Esophagus squamous epithelium (tissue), 5 donors: ENCODE measurements around the gene DENND5B. TPM values are rescaled to one million over a fixed set of nuclear protein-coding genes. Genes with fewer than 3 reads are reported as not detected.
"Not testable (repeated sequence)": the region's sequence is repeated elsewhere in the genome, so short reads cannot be mapped to it uniquely, and the experiment has no call there.

Experiments
- DNase-seq: peaks from one replicate; lab custom pipeline; 2025; lab: John Stamatoyannopoulos, UW
- H3K27ac ChIP-seq, 4 donors: fragments of 200-600 bp; sonication (generic); one replicate each; pipeline ENCODE4 v1.5.1; 2016 to 2019; ENCODE audit warnings: mild to moderate bottlenecking in 1 of 4
- H3K27me3 ChIP-seq, 4 donors: fragments of 200-600 bp; sonication (generic); 1 replicate in 3 of 4; 2 replicates in 1 of 4; pipeline versions ENCODE4 v1.5.1 to v1.6.0; 2017 to 2021; ENCODE audit warnings: antibody characterized with exemption in 1 of 4
- H3K36me3 ChIP-seq, 3 donors: fragments of 200-600 bp; sonication (generic); one replicate each; pipeline ENCODE4 v1.5.1; 2016 to 2019
- H3K4me1 ChIP-seq, 3 donors: fragments of 200-600 bp; sonication (generic); one replicate each; pipeline ENCODE4 v1.5.1; 2017 to 2019
- H3K4me3 ChIP-seq, 4 donors: fragments of 200-600 bp; sonication (generic); 1 replicate in 3 of 4; 2 replicates in 1 of 4; pipeline ENCODE4 v1.5.1; 2016 to 2019; ENCODE audit warnings: mild to moderate bottlenecking in 2 of 4, moderate library complexity in 1 of 4
- H3K9me3 ChIP-seq, 3 donors: fragments of 200-600 bp; sonication (generic); one replicate each; pipeline ENCODE4 v1.5.1; 2016 to 2019
- POLR2A ChIP-seq, 4 donors: fragments of 450-650 bp; IDR thresholded peaks; one replicate each; pipeline ENCODE4 v1.6.1; 2017; ENCODE audit warnings: antibody characterized with exemption in 4 of 4, mild to moderate bottlenecking in 4 of 4, moderate library complexity in 3 of 4
- WGBS, 2 donors: methylation state at CpG; one replicate each; pipeline ENCODE4 v1.1.5; 2018; 5-methylcytosine and 5-hydroxymethylcytosine counted together
- intact Hi-C: fragments of 100-400 bp; cut with DNase I; formaldehyde crosslinking; loops from one replicate; pipeline ENCODE4 v1.15.0; 2022
- total RNA-seq, 4 donors: library from RNA; depleted of rRNA; stranded (reverse); fragments of >200 nt; gene quantifications; one replicate each; pipeline ENCODE4 v1.1.0, GENCODE V29; 2016
- TF ChIP-seq, protein P1 (sequence below), 6 experiments: fragments of 450-650 bp in 4 of 6; fragments of 200-600 bp in 2 of 6; sonication (generic) in 2 of 6; IDR thresholded peaks; one replicate each; pipeline ENCODE4 v1.5.1; 2016 to 2019; ENCODE audit warnings: antibody characterized with exemption in 6 of 6, mild to moderate bottlenecking in 4 of 6, moderate library complexity in 4 of 6
- donor health status: DM: yes; HTN: yes; CAD: no.

The DENND5B gene
- total RNA-seq, 4 donors from 2014 or later = 0.38 to 5.3 (median 1.5) TPM

DNA sequence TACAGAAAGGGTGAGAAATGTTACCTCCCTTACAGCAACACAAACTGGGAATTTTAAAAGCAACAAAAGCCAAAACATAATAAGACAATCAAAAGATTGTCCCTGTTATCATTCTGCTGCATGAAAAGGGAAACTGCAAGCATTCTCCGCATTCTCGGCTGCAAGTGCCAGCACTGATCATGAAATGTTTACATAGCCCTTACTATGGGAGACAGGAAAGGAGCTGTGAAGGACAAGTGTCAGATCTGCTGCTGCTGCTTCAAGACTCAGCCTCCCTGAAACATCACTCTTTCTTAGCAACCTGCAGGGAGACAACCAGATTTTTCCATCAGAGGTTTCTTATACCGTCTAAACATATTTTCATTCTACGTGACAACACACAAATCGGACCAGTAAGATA is 20.1 kb downstream of the DENND5B start:
- intact Hi-C loops = no loop called here
- DNase-seq = no peak

GRCh38 chr12:31569517-31569916 is 21.4 kb downstream of the DENND5B start:
- DNase-seq, H3K36me3 ChIP-seq, H3K27ac ChIP-seq, H3K4me1 ChIP-seq, H3K9me3 ChIP-seq, H3K4me3 ChIP-seq, intact Hi-C loops, H3K27me3 ChIP-seq: not testable (repeated sequence)
- WGBS, 2 donors = 87% methylated on average over 2 of the region's 2 CpGs; no CpG with 5 or more reads in 1 of the 2 donors

More for the DNA sequence above, 20.1 kb downstream of the DENND5B start:
- 66 to 78% methylated on average over 5 of the region's 5 CpGs for WGBS, 2 donors
- TF ChIP-seq, protein P1, sequence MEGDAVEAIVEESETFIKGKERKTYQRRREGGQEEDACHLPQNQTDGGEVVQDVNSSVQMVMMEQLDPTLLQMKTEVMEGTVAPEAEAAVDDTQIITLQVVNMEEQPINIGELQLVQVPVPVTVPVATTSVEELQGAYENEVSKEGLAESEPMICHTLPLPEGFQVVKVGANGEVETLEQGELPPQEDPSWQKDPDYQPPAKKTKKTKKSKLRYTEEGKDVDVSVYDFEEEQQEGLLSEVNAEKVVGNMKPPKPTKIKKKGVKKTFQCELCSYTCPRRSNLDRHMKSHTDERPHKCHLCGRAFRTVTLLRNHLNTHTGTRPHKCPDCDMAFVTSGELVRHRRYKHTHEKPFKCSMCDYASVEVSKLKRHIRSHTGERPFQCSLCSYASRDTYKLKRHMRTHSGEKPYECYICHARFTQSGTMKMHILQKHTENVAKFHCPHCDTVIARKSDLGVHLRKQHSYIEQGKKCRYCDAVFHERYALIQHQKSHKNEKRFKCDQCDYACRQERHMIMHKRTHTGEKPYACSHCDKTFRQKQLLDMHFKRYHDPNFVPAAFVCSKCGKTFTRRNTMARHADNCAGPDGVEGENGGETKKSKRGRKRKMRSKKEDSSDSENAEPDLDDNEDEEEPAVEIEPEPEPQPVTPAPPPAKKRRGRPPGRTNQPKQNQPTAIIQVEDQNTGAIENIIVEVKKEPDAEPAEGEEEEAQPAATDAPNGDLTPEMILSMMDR (IDR thresholded peaks at IDR 0.05) = no peak
- no peak for TF ChIP-seq POLR2A (IDR thresholded peaks at IDR 0.05)
- Histone ChIP-seq H3K9me3 (no peaks in the 10 kb centered on the region), H3K36me3 (no peaks in the 10 kb centered on the region), H3K27me3 (no peaks in the 10 kb centered on the region), H3K27ac (no peak overlapping the region), H3K4me3 (no peak overlapping the region), H3K4me1 (peaks cover 0 to 9% (median 0%) of the 10 kb centered on the region in 3 donors)

DNA sequence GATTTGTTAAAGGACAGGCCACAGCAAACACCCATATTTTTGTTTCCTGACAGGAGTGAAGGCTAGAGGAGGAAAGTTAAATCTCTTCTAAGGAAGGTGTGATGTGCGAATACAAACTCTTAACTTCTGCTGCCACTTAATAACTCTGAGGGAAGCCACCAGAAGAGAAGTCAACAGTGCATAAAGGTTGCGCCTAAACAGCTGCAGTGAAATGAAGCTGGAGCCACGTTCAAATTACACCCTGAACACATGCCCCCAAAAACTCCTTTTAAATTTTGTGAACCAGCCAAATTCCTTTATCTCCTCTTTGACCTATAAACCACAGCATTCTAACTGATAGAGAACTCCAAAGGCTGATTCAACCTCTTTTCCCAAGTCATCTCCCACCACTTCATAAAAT is 22.4 kb downstream of the DENND5B start:
- intact Hi-C loops = no loop called here

DNA sequence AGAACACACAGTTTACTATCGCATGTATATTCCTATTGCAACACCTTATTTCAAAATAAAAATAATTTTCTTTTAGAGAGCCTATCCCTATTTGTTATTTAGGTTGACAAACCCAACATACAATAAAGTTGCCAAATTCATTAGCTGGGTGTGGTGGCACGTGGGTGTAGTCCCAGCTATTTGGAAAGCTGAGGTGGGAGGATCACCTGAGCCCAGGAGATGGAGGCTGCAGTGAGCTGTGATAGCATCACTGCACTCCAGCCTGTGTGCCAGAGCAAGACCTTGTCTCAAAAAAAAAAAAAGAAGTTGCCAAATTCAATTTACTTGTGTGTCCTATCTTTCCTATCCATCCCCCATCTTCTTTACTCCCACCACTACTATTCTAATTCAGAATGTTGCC is 23.9 kb downstream of the DENND5B start:
- WGBS, 2 donors = 59 to 77% methylated on average over 2 of the region's 2 CpGs
- DNase-seq = no peak
- Histone ChIP-seq H3K36me3 (no peaks in the 10 kb centered on the region), H3K27me3 (no peaks in the 10 kb centered on the region), H3K4me1 (no peaks in the 10 kb centered on the region), H3K4me3 (no peak overlapping the region), H3K9me3 (no peaks in the 10 kb centered on the region), H3K27ac (no peak overlapping the region)
- TF ChIP-seq, protein P1 (IDR thresholded peaks at IDR 0.05) = no peak
- TF ChIP-seq POLR2A (IDR thresholded peaks at IDR 0.05) = no peak
- intact Hi-C loops = no loop called here

More for the DNA sequence above, 22.4 kb downstream of the DENND5B start:
- H3K36me3 ChIP-seq = no peaks in the 10 kb centered on the region
- no peaks in the 10 kb centered on the region for H3K4me1 ChIP-seq
- DNase-seq = no peak
- H3K27ac ChIP-seq = no peak overlapping the region
- no peaks in the 10 kb centered on the region for H3K27me3 ChIP-seq
- 77 to 81% methylated on average over 3 of the region's 3 CpGs for WGBS, 2 donors
- H3K9me3 ChIP-seq = no peaks in the 10 kb centered on the region
- H3K4me3 ChIP-seq = no peak overlapping the region
- TF ChIP-seq, protein P1 (IDR thresholded peaks at IDR 0.05) = no peak
- no peak for TF ChIP-seq POLR2A (IDR thresholded peaks at IDR 0.05)

DNA sequence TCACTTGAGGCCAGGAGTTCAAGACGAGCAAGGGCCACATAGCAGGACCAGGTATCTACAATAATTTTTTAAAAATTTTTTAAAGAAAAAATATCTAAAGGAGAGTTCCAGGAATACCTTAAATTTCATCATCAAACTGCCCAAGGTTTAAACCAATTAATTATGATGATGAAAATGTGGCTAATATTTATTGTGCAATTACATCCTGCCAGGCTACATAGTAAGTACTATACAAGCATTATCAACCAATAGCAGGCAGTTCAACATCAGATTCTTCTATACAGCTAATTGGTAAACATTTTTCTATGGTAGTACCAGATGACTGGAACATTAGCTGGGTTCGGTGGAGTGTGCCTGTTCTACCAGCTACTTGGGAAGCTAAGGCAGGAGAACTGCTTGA is 24.4 kb downstream of the DENND5B start:
- no peak overlapping the region for H3K4me3 ChIP-seq
- intact Hi-C loops = no loop called here
- no peak for DNase-seq
- H3K4me1 ChIP-seq = no peaks in the 10 kb centered on the region
- no peaks in the 10 kb centered on the region for H3K27me3 ChIP-seq
- 79 to 95% methylated on average over 2 of the region's 2 CpGs for WGBS, 2 donors
- no peaks in the 10 kb centered on the region for H3K36me3 ChIP-seq
- no peak overlapping the region for H3K27ac ChIP-seq
- H3K9me3 ChIP-seq = no peaks in the 10 kb centered on the region
- TF ChIP-seq, protein P1 (IDR thresholded peaks at IDR 0.05) = no peak
- no peak for TF ChIP-seq POLR2A (IDR thresholded peaks at IDR 0.05)
